Dendritic cell treated with granulocyte-macrophage colony-stimulating factor and Interleukin-4, amounts not matched to agents 40 ng/mL and 50 ng/mL, for 4 days (primary cell): ENCODE data around the gene PEAK1.

Experiments used
- H3K27ac Mint-ChIP-seq: one replicate; pipeline ENCODE4 v1.8.0; 2022; ENCODE audit warnings: mild to moderate bottlenecking, mixed read lengths
- H3K27me3 Mint-ChIP-seq: one replicate; pipeline ENCODE4 v1.8.0; 2022; ENCODE audit warnings: mild to moderate bottlenecking, mixed read lengths
- H3K36me3 Mint-ChIP-seq: one replicate; pipeline ENCODE4 v1.8.0; 2022; ENCODE audit warnings: low read depth, mixed read lengths
- H3K4me1 Mint-ChIP-seq: one replicate; pipeline ENCODE4 v1.8.0; 2022; ENCODE audit warnings: low read depth, mixed read lengths
- H3K4me3 Mint-ChIP-seq: one replicate; pipeline ENCODE4 v1.8.0; 2022; ENCODE audit warnings: mild to moderate bottlenecking, moderate library complexity, mixed read lengths
- H3K9me3 Mint-ChIP-seq: one replicate; pipeline ENCODE4 v1.8.0; 2022; ENCODE audit warnings: mixed read lengths
- intact Hi-C: fragments of 100-400 bp; cut with micrococcal nuclease; formaldehyde crosslinking; loops from one replicate; pipeline ENCODE4 v1.15.0; 2022

The PEAK1 gene

GRCh38 chr15:77376770-77377169, 43.1 kb downstream of the PEAK1 start:
- intact Hi-C loops: no loop called here
- H3K4me1 Mint-ChIP-seq: no peaks in the 10 kb centered on the region
- H3K27me3 Mint-ChIP-seq: no peaks in the 10 kb centered on the region
- H3K36me3 Mint-ChIP-seq: no peaks in the 10 kb centered on the region
- no peak overlapping the region for H3K27ac Mint-ChIP-seq
- H3K4me3 Mint-ChIP-seq: no peak overlapping the region
- peaks cover 11% of the 10 kb centered on the region for H3K9me3 Mint-ChIP-seq

GRCh38 chr15:77375133-77375532, 44.8 kb downstream of the PEAK1 start:
- Mint-ChIP-seq H3K36me3 (no peaks in the 10 kb centered on the region), H3K9me3 (peaks cover 11% of the 10 kb centered on the region)
- intact Hi-C loops: no loop called here

GRCh38 chr15:77373441-77373840, 46.5 kb downstream of the PEAK1 start:
- no peak overlapping the region for H3K4me3 Mint-ChIP-seq
- no peaks in the 10 kb centered on the region for H3K27me3 Mint-ChIP-seq
- H3K27ac Mint-ChIP-seq: no peak overlapping the region
- no peaks in the 10 kb centered on the region for H3K4me1 Mint-ChIP-seq
- H3K36me3 Mint-ChIP-seq: no peaks in the 10 kb centered on the region
- peaks cover 11% of the 10 kb centered on the region for H3K9me3 Mint-ChIP-seq
- intact Hi-C loops: no loop called here

More at GRCh38 chr15:77375133-77375532, 44.8 kb downstream of the PEAK1 start:
- no peaks in the 10 kb centered on the region for H3K27me3 Mint-ChIP-seq
- H3K4me3 Mint-ChIP-seq: no peak overlapping the region
- no peaks in the 10 kb centered on the region for H3K4me1 Mint-ChIP-seq
- no peak overlapping the region for H3K27ac Mint-ChIP-seq

- intact Hi-C loops: no loop called here
- no peak overlapping the region for H3K4me3 Mint-ChIP-seq
- H3K4me1 Mint-ChIP-seq: no peaks in the 10 kb centered on the region
- no peaks in the 10 kb centered on the region for H3K27me3 Mint-ChIP-seq
- no peak overlapping the region for H3K27ac Mint-ChIP-seq
- H3K9me3 Mint-ChIP-seq: peaks cover 11% of the 10 kb centered on the region
- no peaks in the 10 kb centered on the region for H3K36me3 Mint-ChIP-seq
Observed at GRCh38 chr15:77371850-77372563, 47.9 kb downstream of the PEAK1 start.

- Mint-ChIP-seq H3K4me3 (no peak overlapping the region), H3K4me1 (no peaks in the 10 kb centered on the region), H3K27ac (no peak overlapping the region), H3K9me3 (peaks cover 11% of the 10 kb centered on the region), H3K27me3 (no peaks in the 10 kb centered on the region), H3K36me3 (no peaks in the 10 kb centered on the region)
- intact Hi-C loops: no loop called here
Observed at GRCh38 chr15:77370580-77370979, 49.3 kb downstream of the PEAK1 start.

- intact Hi-C loops: no loop called here
- Mint-ChIP-seq H3K27ac (no peak overlapping the region), H3K9me3 (peaks cover 11% of the 10 kb centered on the region), H3K36me3 (no peaks in the 10 kb centered on the region), H3K4me1 (no peaks in the 10 kb centered on the region), H3K4me3 (no peak overlapping the region), H3K27me3 (no peaks in the 10 kb centered on the region)
Observed at GRCh38 chr15:77369168-77369567, 50.7 kb downstream of the PEAK1 start.

GRCh38 chr15:77367631-77368030, 52.3 kb downstream of the PEAK1 start:
- Mint-ChIP-seq H3K36me3 (peaks cover 11% of the 10 kb centered on the region), H3K27ac (no peak overlapping the region), H3K4me1 (no peaks in the 10 kb centered on the region), H3K4me3 (no peak overlapping the region), H3K27me3 (no peaks in the 10 kb centered on the region), H3K9me3 (peaks cover 3% of the 10 kb centered on the region)
- intact Hi-C loops: no loop called here

GRCh38 chr15:77361456-77361855, 58.4 kb downstream of the PEAK1 start:
- no peak overlapping the region for H3K4me3 Mint-ChIP-seq

GRCh38 chr15:77358545-77359240, 61.2 kb downstream of the PEAK1 start:
- Mint-ChIP-seq H3K27me3 (no peaks in the 10 kb centered on the region), H3K9me3 (no peaks in the 10 kb centered on the region), H3K27ac (peak overlapping the region; percentile 4), H3K4me1 (peaks cover 28% of the 10 kb centered on the region), H3K36me3 (peaks cover 8% of the 10 kb centered on the region), H3K4me3 (no peak overlapping the region)
- intact Hi-C loops: no loop called here

More at GRCh38 chr15:77361456-77361855, 58.4 kb downstream of the PEAK1 start:
- H3K9me3 Mint-ChIP-seq: no peaks in the 10 kb centered on the region
- H3K27ac Mint-ChIP-seq: no peak overlapping the region
- H3K4me1 Mint-ChIP-seq: peaks cover 17% of the 10 kb centered on the region
- peaks cover 11% of the 10 kb centered on the region for H3K36me3 Mint-ChIP-seq
- intact Hi-C loops: no loop called here
- no peaks in the 10 kb centered on the region for H3K27me3 Mint-ChIP-seq

- peaks cover 26% of the 10 kb centered on the region for H3K4me1 Mint-ChIP-seq
- no peaks in the 10 kb centered on the region for H3K27me3 Mint-ChIP-seq
- no peaks in the 10 kb centered on the region for H3K36me3 Mint-ChIP-seq
- H3K9me3 Mint-ChIP-seq: no peaks in the 10 kb centered on the region
- no peak overlapping the region for H3K27ac Mint-ChIP-seq
- intact Hi-C loops: no loop called here
- no peak overlapping the region for H3K4me3 Mint-ChIP-seq
Observed at GRCh38 chr15:77356305-77356704, 63.6 kb downstream of the PEAK1 start.

- intact Hi-C loops: no loop called here
- H3K36me3 Mint-ChIP-seq: no peaks in the 10 kb centered on the region
- peaks cover 22% of the 10 kb centered on the region for H3K4me1 Mint-ChIP-seq
- H3K9me3 Mint-ChIP-seq: no peaks in the 10 kb centered on the region
- H3K4me3 Mint-ChIP-seq: no peak overlapping the region
- H3K27ac Mint-ChIP-seq: no peak overlapping the region
- no peaks in the 10 kb centered on the region for H3K27me3 Mint-ChIP-seq
Observed at GRCh38 chr15:77355321-77355720, 64.6 kb downstream of the PEAK1 start.

GRCh38 chr15:77354063-77354462, 65.8 kb downstream of the PEAK1 start:
- intact Hi-C loops: no loop called here

GRCh38 chr15:77352887-77353286, 67.0 kb downstream of the PEAK1 start:
- no peak overlapping the region for H3K27ac Mint-ChIP-seq
- intact Hi-C loops: no loop called here
- H3K9me3 Mint-ChIP-seq: no peaks in the 10 kb centered on the region
- no peak overlapping the region for H3K4me3 Mint-ChIP-seq
- no peaks in the 10 kb centered on the region for H3K36me3 Mint-ChIP-seq
- H3K27me3 Mint-ChIP-seq: no peaks in the 10 kb centered on the region
- H3K4me1 Mint-ChIP-seq: peaks cover 15% of the 10 kb centered on the region

More at GRCh38 chr15:77354063-77354462, 65.8 kb downstream of the PEAK1 start:
- no peak overlapping the region for H3K4me3 Mint-ChIP-seq
- no peaks in the 10 kb centered on the region for H3K36me3 Mint-ChIP-seq
- H3K4me1 Mint-ChIP-seq: peaks cover 22% of the 10 kb centered on the region
- H3K27me3 Mint-ChIP-seq: no peaks in the 10 kb centered on the region
- H3K9me3 Mint-ChIP-seq: no peaks in the 10 kb centered on the region
- H3K27ac Mint-ChIP-seq: peak overlapping the region; percentile 4

GRCh38 chr15:77350792-77351191, 69.1 kb downstream of the PEAK1 start:
- intact Hi-C loops: no loop called here
- Mint-ChIP-seq H3K4me1 (peaks cover 13% of the 10 kb centered on the region), H3K9me3 (no peaks in the 10 kb centered on the region), H3K36me3 (no peaks in the 10 kb centered on the region), H3K4me3 (no peak overlapping the region), H3K27me3 (no peaks in the 10 kb centered on the region), H3K27ac (no peak overlapping the region)
